Chondrocyte (in vitro differentiated cells): Measurements from ENCODE around the gene FES. TPM values are rescaled to one million over a fixed set of nuclear protein-coding genes. Genes with fewer than 3 reads are reported as not detected.

ENCODE experiments used
- DNase-seq: peaks from one replicate; pipeline ENCODE4 v3.0.0; 2021; ENCODE audit warnings: mixed read lengths, low spot score
- H3K27ac Mint-ChIP-seq: one replicate; pipeline ENCODE4 v1.8.0; 2021; ENCODE audit warnings: mild to moderate bottlenecking, moderate library complexity, mixed read lengths; ENCODE audit not compliant: unreplicated experiment
- H3K27me3 Mint-ChIP-seq: 2 replicates; pipeline ENCODE4 v1.8.0; 2021; ENCODE audit warnings: low read depth, mixed read lengths
- H3K36me3 Mint-ChIP-seq: 2 replicates; pipeline ENCODE4 v1.8.0; 2021; ENCODE audit warnings: low read depth, mixed read lengths
- H3K4me1 Mint-ChIP-seq: 2 replicates; pipeline ENCODE4 v1.8.0; 2021; ENCODE audit warnings: low read depth, mild to moderate bottlenecking, mixed read lengths
- H3K4me3 Mint-ChIP-seq: one replicate; pipeline ENCODE4 v1.8.0; 2021; ENCODE audit warnings: mild to moderate bottlenecking, moderate library complexity, mixed read lengths; ENCODE audit not compliant: unreplicated experiment
- H3K9me3 Mint-ChIP-seq: 2 replicates; pipeline ENCODE4 v1.8.0; 2021; ENCODE audit warnings: low read depth, mixed read lengths
- CTCF ChIP-seq: fragments of 200-600 bp; sonication (generic); IDR thresholded peaks from 2 replicates; pipeline ENCODE4 v1.5.0; 2021; ENCODE audit warnings: antibody characterized with exemption, mild to moderate bottlenecking, moderate library complexity
- total RNA-seq: library from RNA; stranded (reverse); gene quantifications from 3 replicates; pipeline ENCODE4 v1.2.1, GENCODE V29; 2021

Gene FES
- total RNA-seq, 1 donor from 2014 or later, result 2.4 TPM

GRCh38 chr15:90911302-90911623 is 27.0 kb downstream of the FES start:
- H3K9me3 Mint-ChIP-seq, result no peaks in the 10 kb centered on the region
- peaks cover 32% of the 10 kb centered on the region for H3K36me3 Mint-ChIP-seq
- no peak overlapping the region for H3K4me3 Mint-ChIP-seq
- no peak for TF ChIP-seq CTCF
- no peak overlapping the region for H3K27ac Mint-ChIP-seq
- H3K4me1 Mint-ChIP-seq, result peaks cover 10% of the 10 kb centered on the region
- H3K27me3 Mint-ChIP-seq, result no peaks in the 10 kb centered on the region
- DNase-seq, result no peak

- H3K27me3 Mint-ChIP-seq, result no peaks in the 10 kb centered on the region
- H3K36me3 Mint-ChIP-seq, result peaks cover 34% of the 10 kb centered on the region
- H3K9me3 Mint-ChIP-seq, result no peaks in the 10 kb centered on the region
- TF ChIP-seq CTCF, result no peak
- H3K4me3 Mint-ChIP-seq, result no peak overlapping the region
- H3K4me1 Mint-ChIP-seq, result peaks cover 10% of the 10 kb centered on the region
- no peak for DNase-seq
- H3K27ac Mint-ChIP-seq, result no peak overlapping the region
Measured at GRCh38 chr15:90911906-90912769, 27.8 kb downstream of the FES start.

GRCh38 chr15:90912770-90913075 is 28.4 kb downstream of the FES start:
- Mint-ChIP-seq H3K27me3 (no peaks in the 10 kb centered on the region), H3K4me3 (no peak overlapping the region), H3K36me3 (peaks cover 31% of the 10 kb centered on the region), H3K27ac (no peak overlapping the region), H3K4me1 (peaks cover 10% of the 10 kb centered on the region), H3K9me3 (no peaks in the 10 kb centered on the region)
- TF ChIP-seq CTCF, result no peak
- no peak for DNase-seq

- Mint-ChIP-seq H3K4me1 (peaks cover 10% of the 10 kb centered on the region), H3K27me3 (no peaks in the 10 kb centered on the region), H3K27ac (no peak overlapping the region), H3K4me3 (no peak overlapping the region), H3K9me3 (no peaks in the 10 kb centered on the region), H3K36me3 (peaks cover 33% of the 10 kb centered on the region)
- DNase-seq, result no peak
- TF ChIP-seq CTCF, result no peak
Measured at GRCh38 chr15:90913398-90913944, 29.2 kb downstream of the FES start.

- Mint-ChIP-seq H3K27me3 (no peaks in the 10 kb centered on the region), H3K9me3 (no peaks in the 10 kb centered on the region), H3K27ac (no peak overlapping the region), H3K4me1 (peaks cover 10% of the 10 kb centered on the region), H3K4me3 (no peak overlapping the region), H3K36me3 (peaks cover 37% of the 10 kb centered on the region)
- DNase-seq, result no peak
- TF ChIP-seq CTCF, result no peak
Measured at GRCh38 chr15:90914305-90915080, 30.2 kb downstream of the FES start.
